ENCODE data around the gene FHIP1B. TPM values are rescaled to one million over a fixed set of nuclear protein-coding genes. Genes with fewer than 3 reads are reported as not detected.

Gene FHIP1B
- total and polyA plus RNA-seq, 2 experiments from 2014 or later, result 10.9 to 25.4 TPM

- no peak for TF ChIP-seq EZH2phosphoT487 (IDR thresholded peaks at IDR 0.05; ENCODE audit: insufficient read depth, low read depth)
- TF ChIP-seq EZH2 (IDR thresholded peaks at IDR 0.05; ENCODE audit: insufficient read depth, poor library complexity, severe bottlenecking), result no peak
- Histone ChIP-seq H4K20me1 (ENCODE audit: insufficient read depth) (no peaks in the 10 kb centered on the region), H3K4me1 (ENCODE audit: insufficient read depth) (no peaks in the 10 kb centered on the region), H3K36me3 (ENCODE audit: low read depth) (no peaks in the 10 kb centered on the region), H3K27me3 (replicated peaks; ENCODE audit: insufficient read depth) (no peaks in the 10 kb centered on the region), H3K9me2 (ENCODE audit: insufficient read depth) (no peaks in the 10 kb centered on the region), H2AFZ (no peak overlapping the region), H3K4me3 (no peak overlapping the region), H3K27ac (no peak overlapping the region), H3K9ac (no peak overlapping the region), H3K79me2 (ENCODE audit: insufficient read depth) (no peaks in the 10 kb centered on the region), H3K9me3 (ENCODE audit: low read depth) (no peaks in the 10 kb centered on the region), H3K4me2 (ENCODE audit: unreplicated experiment) (no peak overlapping the region), H3F3A (ENCODE audit: insufficient read depth) (no peaks in the 10 kb centered on the region)
- in situ Hi-C loops (cut with MboI), result no loop called here
- WGBS, 2 experiments (ENCODE audit: low coverage in 1 of 2, low lambda C conversion rate in 2 of 2, missing lambda C conversion rate in 2 of 2), result 33 to 40% methylated on average over 1 of the region's 1 CpG
- DNase-seq, result no peak
These were observed 40.3 kb downstream of the FHIP1B start for GRCh38 chr11:6194065-6194581.

DNA sequence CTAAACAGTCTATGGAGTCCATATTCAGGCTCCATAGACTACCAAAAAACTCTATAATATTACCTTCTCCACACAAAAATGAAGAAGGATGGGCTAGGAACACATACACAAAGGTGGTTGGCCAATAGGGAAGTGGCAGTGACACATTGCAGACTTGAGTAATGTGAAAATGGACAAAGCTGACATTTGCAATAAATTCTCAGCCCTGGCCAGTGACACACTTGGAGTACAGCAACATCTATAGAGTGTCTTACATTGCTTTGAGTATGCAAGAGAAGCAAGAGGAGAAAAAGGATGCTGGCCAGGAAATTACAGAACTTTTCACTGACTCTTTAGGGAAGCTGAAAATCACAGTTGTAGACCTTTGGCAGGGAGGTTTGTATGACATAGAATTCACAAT, 42.7 kb downstream of the FHIP1B start:
- no peaks in the 10 kb centered on the region for H3K9me2 ChIP-seq (ENCODE audit: insufficient read depth)
- H3K4me2 ChIP-seq (ENCODE audit: unreplicated experiment), result no peak overlapping the region
- H3K27me3 ChIP-seq (replicated peaks; ENCODE audit: insufficient read depth), result no peaks in the 10 kb centered on the region
- no peaks in the 10 kb centered on the region for H4K20me1 ChIP-seq (ENCODE audit: insufficient read depth)
- no peak overlapping the region for H3K4me3 ChIP-seq
- no peak for DNase-seq
- H3K27ac ChIP-seq, result no peak overlapping the region
- no peaks in the 10 kb centered on the region for H3K36me3 ChIP-seq (ENCODE audit: low read depth)
- TF ChIP-seq EZH2phosphoT487 (IDR thresholded peaks at IDR 0.05; ENCODE audit: insufficient read depth, low read depth), result no peak
- no peak for TF ChIP-seq EZH2 (IDR thresholded peaks at IDR 0.05; ENCODE audit: insufficient read depth, poor library complexity, severe bottlenecking)
- H2AFZ ChIP-seq, result no peak overlapping the region
- H3K4me1 ChIP-seq (ENCODE audit: insufficient read depth), result no peaks in the 10 kb centered on the region
- no peak overlapping the region for H3K9ac ChIP-seq
- in situ Hi-C loops (cut with MboI), result no loop called here
- H3F3A ChIP-seq (ENCODE audit: insufficient read depth), result no peaks in the 10 kb centered on the region
- no peaks in the 10 kb centered on the region for H3K9me3 ChIP-seq (ENCODE audit: low read depth)
- H3K79me2 ChIP-seq (ENCODE audit: insufficient read depth), result no peaks in the 10 kb centered on the region

DNA sequence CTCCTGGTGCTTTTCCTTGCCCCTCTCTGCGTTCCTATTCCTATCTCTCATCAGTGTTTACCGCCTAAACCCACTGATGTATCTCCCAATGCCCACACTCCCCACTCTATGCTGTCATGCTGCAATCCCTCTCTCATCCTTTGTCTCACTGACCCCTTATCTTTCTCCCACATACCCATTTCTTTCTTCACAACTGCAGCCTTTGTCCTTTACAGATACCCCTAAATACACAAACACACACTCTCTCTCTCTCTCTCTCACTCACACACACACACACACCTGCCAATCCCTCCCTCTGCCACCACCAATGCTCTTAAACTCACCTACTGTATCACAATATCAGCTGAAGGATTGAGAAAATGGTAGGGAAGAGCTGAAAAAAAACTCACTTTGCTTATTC, 59.0 kb downstream of the FHIP1B start:
- Histone ChIP-seq H3K9me3 (ENCODE audit: low read depth) (no peaks in the 10 kb centered on the region), H3K4me1 (ENCODE audit: insufficient read depth) (no peaks in the 10 kb centered on the region), H3K27ac (no peak overlapping the region), H3K9ac (no peak overlapping the region), H3F3A (ENCODE audit: insufficient read depth) (no peaks in the 10 kb centered on the region), H3K79me2 (ENCODE audit: insufficient read depth) (no peaks in the 10 kb centered on the region), H3K9me2 (ENCODE audit: insufficient read depth) (no peaks in the 10 kb centered on the region), H4K20me1 (ENCODE audit: insufficient read depth) (no peaks in the 10 kb centered on the region), H3K27me3 (replicated peaks; ENCODE audit: insufficient read depth) (no peaks in the 10 kb centered on the region), H3K4me3 (no peak overlapping the region), H3K36me3 (ENCODE audit: low read depth) (no peaks in the 10 kb centered on the region), H3K4me2 (ENCODE audit: unreplicated experiment) (no peak overlapping the region), H2AFZ (no peak overlapping the region)
- no peak for TF ChIP-seq EZH2phosphoT487 (IDR thresholded peaks at IDR 0.05; ENCODE audit: insufficient read depth, low read depth)
- 22 to 36% methylated on average over 2 of the region's 2 CpGs for WGBS, 2 experiments (ENCODE audit: low coverage in 1 of 2, low lambda C conversion rate in 2 of 2, missing lambda C conversion rate in 2 of 2)
- DNase-seq, result no peak
- in situ Hi-C loops (cut with MboI), result no loop called here

- Histone ChIP-seq H3K27ac (no peak within 1 kb of the TSS), H3K9ac (no peak within 1 kb of the TSS), H3K79me2 (ENCODE audit: insufficient read depth) (no peaks in the 10 kb centered on the region), H2AFZ (no peak within 1 kb of the TSS), H3K9me2 (ENCODE audit: insufficient read depth) (no peaks in the 10 kb centered on the region), H3K4me2 (ENCODE audit: unreplicated experiment) (no peak within 1 kb of the TSS), H3K27me3 (replicated peaks; ENCODE audit: insufficient read depth) (no peaks in the 10 kb centered on the region), H3K36me3 (ENCODE audit: low read depth) (no peaks in the 10 kb centered on the region), H3K9me3 (ENCODE audit: low read depth) (no peaks in the 10 kb centered on the region), H3K4me1 (ENCODE audit: insufficient read depth) (no peaks in the 10 kb centered on the region), H3K4me3 (no peak within 1 kb of the TSS), H4K20me1 (ENCODE audit: insufficient read depth) (no peaks in the 10 kb centered on the region), H3F3A (ENCODE audit: insufficient read depth) (no peaks in the 10 kb centered on the region)
- in situ Hi-C loops (cut with MboI), result no loop called here
- TF ChIP-seq EZH2 (IDR thresholded peaks at IDR 0.05; ENCODE audit: insufficient read depth, poor library complexity, severe bottlenecking) (no peak), EZH2phosphoT487 (IDR thresholded peaks at IDR 0.05; ENCODE audit: insufficient read depth, low read depth) (no peak)
- DNase-seq, result no peak
- WGBS, 2 experiments (ENCODE audit: low coverage in 1 of 2, low lambda C conversion rate in 2 of 2, missing lambda C conversion rate in 2 of 2), result 27 to 53% methylated on average over 1 of the region's 1 CpG
These were observed 64.2 kb downstream of the FHIP1B start, which contains the start of gene OR52B2 for GRCh38 chr11:6170226-6170625. Gene OR52B2, minus strand, starts transcription at chr11:6170326. Its CDS starts 0 bp downstream, at chr11:6170326.

Other genes with a start within 250 kb of the FHIP1B start
- gene OR52L1, start 247.7 kb downstream of the FHIP1B start, total RNA-seq (2014; rRNA removed; shearing (Covaris generic)), result not detected in 2 replicates
- gene OR52L1, start 247.7 kb downstream of the FHIP1B start, polyA plus RNA-seq (2016; fragmentation: Nextera tagmentation; extraction: Ambion mirVana), result not detected in 2 replicates
- not detected in 2 replicates for gene OR56A4, start 227.7 kb downstream of the FHIP1B start, total RNA-seq (2014; rRNA removed; shearing (Covaris generic))
- not detected in 2 replicates for gene OR56A4, start 227.7 kb downstream of the FHIP1B start, polyA plus RNA-seq (2016; fragmentation: Nextera tagmentation; extraction: Ambion mirVana)
- gene OR56A1, start 203.9 kb downstream of the FHIP1B start, total RNA-seq (2014; rRNA removed; shearing (Covaris generic)), result not detected in 2 replicates
- gene OR56A1, start 203.9 kb downstream of the FHIP1B start, polyA plus RNA-seq (2016; fragmentation: Nextera tagmentation; extraction: Ambion mirVana), result not detected in 2 replicates
- gene OR56B4, start 127.0 kb downstream of the FHIP1B start, total RNA-seq (2014; rRNA removed; shearing (Covaris generic)), result not detected in 2 replicates
- not detected in 2 replicates for gene OR56B4, start 127.0 kb downstream of the FHIP1B start, polyA plus RNA-seq (2016; fragmentation: Nextera tagmentation; extraction: Ambion mirVana)
- not detected in 2 replicates for gene OR52B2, start 64.3 kb downstream of the FHIP1B start, total RNA-seq (2014; rRNA removed; shearing (Covaris generic))
- gene OR52B2, start 64.3 kb downstream of the FHIP1B start, polyA plus RNA-seq (2016; fragmentation: Nextera tagmentation; extraction: Ambion mirVana), result not detected in 2 replicates
- not detected in 2 replicates for gene OR52W1, start 35.4 kb downstream of the FHIP1B start, total RNA-seq (2014; rRNA removed; shearing (Covaris generic))
- not detected in 2 replicates for gene OR52W1, start 35.4 kb downstream of the FHIP1B start, polyA plus RNA-seq (2016; fragmentation: Nextera tagmentation; extraction: Ambion mirVana)
- not detected in 2 replicates for gene C11orf42, start 29.1 kb downstream of the FHIP1B start, total RNA-seq (2014; rRNA removed; shearing (Covaris generic))
- 0.16 TPM in 1 of 2 replicates, not detected in the other for gene C11orf42, start 29.1 kb downstream of the FHIP1B start, polyA plus RNA-seq (2016; fragmentation: Nextera tagmentation; extraction: Ambion mirVana)
- not detected in 2 replicates for gene CNGA4, start 4.5 kb upstream of the FHIP1B start, total RNA-seq (2014; rRNA removed; shearing (Covaris generic))
- gene CNGA4, start 4.5 kb upstream of the FHIP1B start, polyA plus RNA-seq (2016; fragmentation: Nextera tagmentation; extraction: Ambion mirVana), result not detected in 2 replicates
- gene CCKBR, start 25.2 kb upstream of the FHIP1B start, total RNA-seq (2014; rRNA removed; shearing (Covaris generic)), result not detected in 2 replicates
- gene CCKBR, start 25.2 kb upstream of the FHIP1B start, polyA plus RNA-seq (2016; fragmentation: Nextera tagmentation; extraction: Ambion mirVana), result not detected in 2 replicates
- gene CAVIN3, start 85.9 kb upstream of the FHIP1B start, total RNA-seq (2014; rRNA removed; shearing (Covaris generic)), result 392 and 456 TPM in 2 replicates
- gene CAVIN3, start 85.9 kb upstream of the FHIP1B start, polyA plus RNA-seq (2016; fragmentation: Nextera tagmentation; extraction: Ambion mirVana), result 290 and 301 TPM in 2 replicates
- 70.1 and 87.8 TPM in 2 replicates for gene SMPD1, start 155.8 kb upstream of the FHIP1B start, total RNA-seq (2014; rRNA removed; shearing (Covaris generic))
- gene SMPD1, start 155.8 kb upstream of the FHIP1B start, polyA plus RNA-seq (2016; fragmentation: Nextera tagmentation; extraction: Ambion mirVana), result 67.9 and 72.3 TPM in 2 replicates
- gene APBB1, start 184.5 kb upstream of the FHIP1B start, total RNA-seq (2014; rRNA removed; shearing (Covaris generic)), result 43.8 and 46.2 TPM in 2 replicates
- 42.3 and 43.1 TPM in 2 replicates for gene APBB1, start 184.5 kb upstream of the FHIP1B start, polyA plus RNA-seq (2016; fragmentation: Nextera tagmentation; extraction: Ambion mirVana)
- 0.22 and 1.1 TPM in 2 replicates for gene HPX, start 206.4 kb upstream of the FHIP1B start, total RNA-seq (2014; rRNA removed; shearing (Covaris generic))
- gene HPX, start 206.4 kb upstream of the FHIP1B start, polyA plus RNA-seq (2016; fragmentation: Nextera tagmentation; extraction: Ambion mirVana), result 0.43 and 0.46 TPM in 2 replicates
- 20.5 and 29.9 TPM in 2 replicates for gene TRIM3, start 239.3 kb upstream of the FHIP1B start, total RNA-seq (2014; rRNA removed; shearing (Covaris generic))
- gene TRIM3, start 239.3 kb upstream of the FHIP1B start, polyA plus RNA-seq (2016; fragmentation: Nextera tagmentation; extraction: Ambion mirVana), result 15.2 and 17.1 TPM in 2 replicates
- 69.5 and 75.0 TPM in 2 replicates for gene ARFIP2, start 246.7 kb upstream of the FHIP1B start, total RNA-seq (2014; rRNA removed; shearing (Covaris generic))
- 56.6 and 57.9 TPM in 2 replicates for gene ARFIP2, start 246.7 kb upstream of the FHIP1B start, polyA plus RNA-seq (2016; fragmentation: Nextera tagmentation; extraction: Ambion mirVana)
- gene TIMM10B, start 246.9 kb upstream of the FHIP1B start, total RNA-seq (2014; rRNA removed; shearing (Covaris generic)), result 31.7 and 43.8 TPM in 2 replicates
- 35.0 and 35.4 TPM in 2 replicates for gene TIMM10B, start 246.9 kb upstream of the FHIP1B start, polyA plus RNA-seq (2016; fragmentation: Nextera tagmentation; extraction: Ambion mirVana)